Sigmoid colon (tissue), 4 donors: ENCODE measurements around the gene SIDT2.

Experiments used
- POLR2A ChIP-seq, 2 donors: fragments of 450-650 bp; IDR thresholded peaks; one replicate each; pipeline ENCODE4 v1.6.1; 2016; ENCODE audit warnings: antibody characterized with exemption in 2 of 2, mild to moderate bottlenecking in 2 of 2, moderate library complexity in 2 of 2
- POLR2AphosphoS5 ChIP-seq, 4 donors: sonication (generic); formaldehyde crosslinking; IDR thresholded peaks; one replicate each; pipeline ENCODE4 v1.6.1; 2017; ENCODE audit warnings: antibody characterized with exemption in 4 of 4
- TF ChIP-seq, protein P1 (sequence below), 4 experiments: fragments of 450-650 bp in 3 of 4; fragments of 200-600 bp in 1 of 4; IDR thresholded peaks; one replicate each; pipeline ENCODE4 v1.5.1; 2016 to 2019; ENCODE audit warnings: antibody characterized with exemption in 4 of 4, mild to moderate bottlenecking in 3 of 4, moderate library complexity in 2 of 4

DNA sequence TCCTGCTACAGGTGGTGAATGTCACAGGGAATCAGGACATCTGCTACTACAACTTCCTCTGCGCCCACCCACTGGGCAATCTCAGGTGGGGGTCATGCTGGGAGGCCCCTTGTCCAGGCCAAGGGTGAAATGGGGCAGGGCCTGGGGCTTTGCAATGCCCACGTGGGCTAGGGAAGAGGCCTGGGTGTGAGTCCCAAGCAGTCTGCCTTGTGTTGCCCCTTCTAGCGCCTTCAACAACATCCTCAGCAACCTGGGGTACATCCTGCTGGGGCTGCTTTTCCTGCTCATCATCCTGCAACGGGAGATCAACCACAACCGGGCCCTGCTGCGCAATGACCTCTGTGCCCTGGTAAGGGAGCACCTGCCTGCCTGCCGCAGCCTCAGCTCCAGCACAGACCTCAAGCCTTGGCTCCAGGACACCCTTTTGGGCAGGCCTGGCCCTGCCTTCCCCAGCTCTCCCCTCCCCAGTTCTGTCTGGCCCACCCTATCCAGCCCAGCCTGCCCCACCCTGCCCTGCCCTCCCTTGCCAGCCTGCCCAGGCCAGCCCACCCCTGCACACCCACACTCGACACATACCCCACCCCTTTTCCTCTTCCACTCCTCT is 11.5 kb downstream of the SIDT2 start:
- TF ChIP-seq POLR2AphosphoS5 (IDR thresholded peaks at IDR 0.05) (no peak), POLR2A (IDR thresholded peaks at IDR 0.05) (no peak)
- TF ChIP-seq, protein P1, sequence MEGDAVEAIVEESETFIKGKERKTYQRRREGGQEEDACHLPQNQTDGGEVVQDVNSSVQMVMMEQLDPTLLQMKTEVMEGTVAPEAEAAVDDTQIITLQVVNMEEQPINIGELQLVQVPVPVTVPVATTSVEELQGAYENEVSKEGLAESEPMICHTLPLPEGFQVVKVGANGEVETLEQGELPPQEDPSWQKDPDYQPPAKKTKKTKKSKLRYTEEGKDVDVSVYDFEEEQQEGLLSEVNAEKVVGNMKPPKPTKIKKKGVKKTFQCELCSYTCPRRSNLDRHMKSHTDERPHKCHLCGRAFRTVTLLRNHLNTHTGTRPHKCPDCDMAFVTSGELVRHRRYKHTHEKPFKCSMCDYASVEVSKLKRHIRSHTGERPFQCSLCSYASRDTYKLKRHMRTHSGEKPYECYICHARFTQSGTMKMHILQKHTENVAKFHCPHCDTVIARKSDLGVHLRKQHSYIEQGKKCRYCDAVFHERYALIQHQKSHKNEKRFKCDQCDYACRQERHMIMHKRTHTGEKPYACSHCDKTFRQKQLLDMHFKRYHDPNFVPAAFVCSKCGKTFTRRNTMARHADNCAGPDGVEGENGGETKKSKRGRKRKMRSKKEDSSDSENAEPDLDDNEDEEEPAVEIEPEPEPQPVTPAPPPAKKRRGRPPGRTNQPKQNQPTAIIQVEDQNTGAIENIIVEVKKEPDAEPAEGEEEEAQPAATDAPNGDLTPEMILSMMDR (IDR thresholded peaks at IDR 0.05) = no peak
